GM12891 (cell line): ENCODE measurements around the gene FKBP11.

ENCODE experiments used
- POLR2A ChIP-seq: IDR thresholded peaks from 2 replicates; pipeline ENCODE4 v1.6.1; 2011; ENCODE audit warnings: low read depth, low read length, control low read depth
- POLR2AphosphoS5 ChIP-seq: IDR thresholded peaks from 2 replicates; pipeline ENCODE4 v1.6.1; 2011; ENCODE audit warnings: low read depth, low read length, control low read depth
- POU2F2 ChIP-seq: IDR thresholded peaks from 2 replicates; pipeline ENCODE4 v1.6.1; 2011; ENCODE audit warnings: low read depth, mild to moderate bottlenecking, control low read depth, low read length, moderate library complexity
- TAF1 ChIP-seq: IDR thresholded peaks from 2 replicates; pipeline ENCODE4 v1.6.1; 2011; ENCODE audit warnings: low read depth, low read length, control low read depth

DNA sequence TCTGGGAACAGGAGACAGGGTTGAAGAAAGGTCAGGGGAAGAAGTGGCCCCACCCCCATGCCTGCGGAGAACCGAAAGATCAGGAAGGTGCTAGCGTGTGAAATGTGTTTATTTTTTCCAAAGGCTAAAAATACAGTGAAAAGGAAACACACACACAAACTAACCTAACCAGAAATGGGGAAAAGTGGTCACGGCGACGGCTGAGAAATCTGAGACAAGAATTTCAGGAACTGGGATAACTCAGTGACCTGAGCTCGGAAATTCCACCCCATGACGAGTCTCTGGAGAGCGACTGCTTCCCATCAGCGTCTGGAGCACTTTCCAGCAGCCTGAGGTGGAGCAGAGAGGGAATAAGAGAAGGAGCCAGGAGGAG, 43.0 kb downstream of the FKBP11 start:
- TF ChIP-seq POLR2A = no peak
- no peak for TF ChIP-seq POLR2AphosphoS5
- TF ChIP-seq TAF1 = no peak
- TF ChIP-seq POU2F2 = no peak
